ENCODE data around the gene MED13L.

MED13L gene

GRCh38 chr12:116278279-116278626 lies 760 bp upstream of the MED13L start (continued):
- TF ChIP-seq CSRNP3 (CRISPR knock-in tag; IDR thresholded peaks at IDR 0.05) (no peak), OSR1 (CRISPR knock-in tag; IDR thresholded peaks at IDR 0.05) (no peak)

DNA sequence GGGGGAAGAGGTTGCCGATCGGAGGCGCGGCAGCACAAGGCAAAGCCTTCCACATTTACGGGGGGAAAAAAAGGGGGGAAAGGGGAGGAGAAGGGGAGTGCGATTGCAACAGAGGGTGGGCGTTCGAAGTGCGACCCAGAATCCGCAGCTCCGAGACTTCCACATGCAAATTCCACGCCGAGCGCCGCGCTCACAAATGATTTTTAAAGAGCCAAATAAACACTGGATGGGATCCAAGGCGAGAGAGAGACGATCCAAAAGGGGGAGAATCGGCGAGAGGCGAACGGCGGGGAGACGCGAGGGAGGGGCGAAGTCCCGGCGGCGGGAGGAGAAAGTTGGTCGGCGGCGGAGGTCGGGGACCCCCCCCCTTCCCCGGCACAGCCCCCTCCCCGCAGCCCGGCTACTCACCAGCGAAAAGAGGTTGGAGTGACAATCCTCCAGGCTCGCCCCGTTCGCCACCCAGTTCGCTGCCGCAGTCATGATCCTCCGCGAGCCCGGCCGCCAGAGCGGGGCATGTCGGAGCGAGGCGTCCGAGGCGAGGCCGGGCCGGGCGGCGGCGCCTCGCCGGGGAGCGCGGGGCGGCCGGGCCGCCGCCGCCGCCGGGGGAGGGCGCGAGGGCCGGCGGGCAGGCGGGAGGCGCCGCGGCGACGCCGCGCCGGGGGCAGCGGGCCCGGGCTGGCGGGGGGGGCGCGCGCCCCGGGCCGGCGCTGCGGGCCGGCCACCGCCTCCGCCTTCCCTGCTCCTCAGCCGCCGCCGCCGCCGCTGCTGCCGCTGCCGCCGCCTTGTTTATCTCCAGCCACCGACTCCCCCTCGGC lies 634 bp downstream of the MED13L start:
- ATAC-seq: peak; percentile 60
- TF ChIP-seq ZC3H10 (CRISPR knock-in tag; IDR thresholded peaks at IDR 0.05) (no peak), TOX (CRISPR knock-in tag; IDR thresholded peaks at IDR 0.05; ENCODE audit: borderline replicate concordance) (no peak), ISL1 (CRISPR knock-in tag; IDR thresholded peaks at IDR 0.05) (no peak), CSRNP3 (CRISPR knock-in tag; IDR thresholded peaks at IDR 0.05) (no peak), ZNF8 (CRISPR knock-in tag; IDR thresholded peaks at IDR 0.05) (no peak), ESRRG (CRISPR knock-in tag; IDR thresholded peaks at IDR 0.05) (no peak), BACH2 (CRISPR knock-in tag; IDR thresholded peaks at IDR 0.05; ENCODE audit: borderline replicate concordance) (no peak), ZFP30 (CRISPR knock-in tag; IDR thresholded peaks at IDR 0.05) (no peak), RARB (CRISPR knock-in tag; IDR thresholded peaks at IDR 0.05) (no peak), GLIS3 (CRISPR knock-in tag; IDR thresholded peaks at IDR 0.05) (no peak)

DNA sequence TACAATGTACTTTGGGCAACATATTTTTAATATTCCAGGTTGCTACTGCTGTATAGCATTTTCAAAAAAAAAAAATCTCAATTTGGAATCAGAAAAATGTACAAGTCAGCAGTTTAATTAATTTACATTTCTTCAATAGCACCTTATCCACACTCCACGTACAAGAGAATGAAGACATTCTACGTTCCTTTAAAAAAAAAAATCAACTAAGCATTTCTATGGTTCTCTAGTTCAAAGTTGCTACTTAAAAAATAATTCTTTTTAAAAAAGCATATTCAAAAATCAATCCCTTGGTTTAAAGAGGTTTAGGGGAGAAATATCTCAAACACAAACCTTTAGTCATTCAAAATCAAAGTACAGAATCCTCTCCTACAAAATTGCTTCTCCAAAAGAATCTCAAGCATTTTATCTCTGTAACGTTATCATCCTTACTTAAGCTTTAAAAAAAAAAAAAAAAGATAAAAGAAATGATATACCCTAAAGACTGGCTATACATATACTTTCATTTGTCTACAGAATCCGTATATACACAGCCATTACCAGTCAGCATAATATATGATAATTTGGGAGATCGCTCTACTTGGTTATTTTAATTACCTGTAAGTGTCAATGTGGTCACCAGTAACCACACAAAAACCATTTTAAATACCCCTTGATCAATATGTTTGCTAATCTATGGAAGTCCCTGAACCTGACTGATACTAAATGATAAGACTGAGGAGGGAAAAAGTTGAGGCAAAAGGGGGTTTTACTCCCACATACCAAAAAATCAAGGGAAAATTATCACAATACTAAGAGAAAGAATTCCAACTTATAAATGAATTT lies 2.7 kb downstream of the MED13L start:
- no peak for ATAC-seq
- TF ChIP-seq GLIS3 (CRISPR knock-in tag; IDR thresholded peaks at IDR 0.05): no peak
- TF ChIP-seq ZNF8 (CRISPR knock-in tag; IDR thresholded peaks at IDR 0.05): no peak
- TF ChIP-seq ZC3H10 (CRISPR knock-in tag; IDR thresholded peaks at IDR 0.05): no peak
- TF ChIP-seq PPARA (CRISPR knock-in tag; IDR thresholded peaks at IDR 0.05; ENCODE audit: borderline replicate concordance): no peak
- no peak for TF ChIP-seq ESRRG (CRISPR knock-in tag; IDR thresholded peaks at IDR 0.05)
- no peak for TF ChIP-seq ISL1 (CRISPR knock-in tag; IDR thresholded peaks at IDR 0.05)
- no peak for TF ChIP-seq ZNF70 (CRISPR knock-in tag; IDR thresholded peaks at IDR 0.05)

GRCh38 chr12:116273813-116274550 lies 3.5 kb downstream of the MED13L start:
- TF ChIP-seq ZNF8 (CRISPR knock-in tag; IDR thresholded peaks at IDR 0.05): no peak
- TF ChIP-seq ZFP3 (CRISPR knock-in tag; IDR thresholded peaks at IDR 0.05): no peak
- TF ChIP-seq ZC3H10 (CRISPR knock-in tag; IDR thresholded peaks at IDR 0.05): no peak
- TF ChIP-seq TOX (CRISPR knock-in tag; IDR thresholded peaks at IDR 0.05; ENCODE audit: borderline replicate concordance): no peak
- TF ChIP-seq ISL1 (CRISPR knock-in tag; IDR thresholded peaks at IDR 0.05): no peak
- no peak for TF ChIP-seq ARNTL (CRISPR knock-in tag; IDR thresholded peaks at IDR 0.05; ENCODE audit: borderline replicate concordance, low read depth)
- no peak for TF ChIP-seq CSDC2 (CRISPR knock-in tag; IDR thresholded peaks at IDR 0.05)
- no peak for TF ChIP-seq PPARA (CRISPR knock-in tag; IDR thresholded peaks at IDR 0.05; ENCODE audit: borderline replicate concordance)
- TF ChIP-seq ZNF70 (CRISPR knock-in tag; IDR thresholded peaks at IDR 0.05): no peak
- TF ChIP-seq GLIS3 (CRISPR knock-in tag; IDR thresholded peaks at IDR 0.05): no peak
- no peak for TF ChIP-seq CSRNP3 (CRISPR knock-in tag; IDR thresholded peaks at IDR 0.05)
- no peak for TF ChIP-seq ESRRG (CRISPR knock-in tag; IDR thresholded peaks at IDR 0.05)
- no peak for TF ChIP-seq TCF4 (CRISPR knock-in tag; IDR thresholded peaks at IDR 0.05; ENCODE audit: borderline replicate concordance)
- TF ChIP-seq, protein P1, sequence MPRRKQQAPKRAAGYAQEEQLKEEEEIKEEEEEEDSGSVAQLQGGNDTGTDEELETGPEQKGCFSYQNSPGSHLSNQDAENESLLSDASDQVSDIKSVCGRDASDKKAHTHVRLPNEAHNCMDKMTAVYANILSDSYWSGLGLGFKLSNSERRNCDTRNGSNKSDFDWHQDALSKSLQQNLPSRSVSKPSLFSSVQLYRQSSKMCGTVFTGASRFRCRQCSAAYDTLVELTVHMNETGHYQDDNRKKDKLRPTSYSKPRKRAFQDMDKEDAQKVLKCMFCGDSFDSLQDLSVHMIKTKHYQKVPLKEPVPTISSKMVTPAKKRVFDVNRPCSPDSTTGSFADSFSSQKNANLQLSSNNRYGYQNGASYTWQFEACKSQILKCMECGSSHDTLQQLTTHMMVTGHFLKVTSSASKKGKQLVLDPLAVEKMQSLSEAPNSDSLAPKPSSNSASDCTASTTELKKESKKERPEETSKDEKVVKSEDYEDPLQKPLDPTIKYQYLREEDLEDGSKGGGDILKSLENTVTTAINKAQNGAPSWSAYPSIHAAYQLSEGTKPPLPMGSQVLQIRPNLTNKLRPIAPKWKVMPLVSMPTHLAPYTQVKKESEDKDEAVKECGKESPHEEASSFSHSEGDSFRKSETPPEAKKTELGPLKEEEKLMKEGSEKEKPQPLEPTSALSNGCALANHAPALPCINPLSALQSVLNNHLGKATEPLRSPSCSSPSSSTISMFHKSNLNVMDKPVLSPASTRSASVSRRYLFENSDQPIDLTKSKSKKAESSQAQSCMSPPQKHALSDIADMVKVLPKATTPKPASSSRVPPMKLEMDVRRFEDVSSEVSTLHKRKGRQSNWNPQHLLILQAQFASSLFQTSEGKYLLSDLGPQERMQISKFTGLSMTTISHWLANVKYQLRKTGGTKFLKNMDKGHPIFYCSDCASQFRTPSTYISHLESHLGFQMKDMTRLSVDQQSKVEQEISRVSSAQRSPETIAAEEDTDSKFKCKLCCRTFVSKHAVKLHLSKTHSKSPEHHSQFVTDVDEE (CRISPR knock-in tag; IDR thresholded peaks at IDR 0.05): no peak
- no peak for TF ChIP-seq POU6F1 (CRISPR knock-in tag; IDR thresholded peaks at IDR 0.05; ENCODE audit: borderline replicate concordance, low read depth)
- no peak for TF ChIP-seq ZFP30 (CRISPR knock-in tag; IDR thresholded peaks at IDR 0.05)
- no peak for TF ChIP-seq OSR1 (CRISPR knock-in tag; IDR thresholded peaks at IDR 0.05)
- ATAC-seq: no peak
